NCI-H524 treated with DMSO at 0.1 percent for 48 hours (cell line): Measurements from ENCODE around the gene TSPEAR.
"Not testable (repeated sequence)": the region's sequence is repeated elsewhere in the genome, so short reads cannot be mapped to it uniquely, and the experiment has no call there.

ENCODE experiments used
- DNase-seq: peaks from one replicate; lab custom pipeline; 2025; lab: John Stamatoyannopoulos, UW

TSPEAR gene

GRCh38 chr21:44585892-44586291 lies 125.5 kb downstream of the TSPEAR start:
- DNase-seq: no peak

- DNase-seq: no peak
These were observed 127.6 kb downstream of the TSPEAR start for GRCh38 chr21:44583800-44584147.

GRCh38 chr21:44583089-44583799 lies 128.1 kb downstream of the TSPEAR start:
- no peak for DNase-seq

- DNase-seq: no peak
These were observed 129.3 kb downstream of the TSPEAR start for GRCh38 chr21:44582055-44582454.

- DNase-seq: no peak
These were observed 130.2 kb downstream of the TSPEAR start for GRCh38 chr21:44581158-44581557.

GRCh38 chr21:44580231-44580821 lies 131.0 kb downstream of the TSPEAR start, which contains the start of gene KRTAP10-5:
Gene KRTAP10-5, minus strand, starts transcription at chr21:44580604. Its CDS starts 26 bp downstream, at chr21:44580578.
- not testable (repeated sequence) for DNase-seq

GRCh38 chr21:44579833-44580144 lies 131.6 kb downstream of the TSPEAR start:
- DNase-seq: no peak

GRCh38 chr21:44579056-44579832 lies 132.1 kb downstream of the TSPEAR start:
- DNase-seq: no peak

- no peak for DNase-seq
These were observed 132.9 kb downstream of the TSPEAR start for GRCh38 chr21:44578371-44579055.

- no peak for DNase-seq
These were observed 135.3 kb downstream of the TSPEAR start for GRCh38 chr21:44576025-44576420.

- no peak for DNase-seq
These were observed 135.9 kb downstream of the TSPEAR start for GRCh38 chr21:44575307-44576024.

- DNase-seq: no peak
These were observed 136.7 kb downstream of the TSPEAR start for GRCh38 chr21:44574457-44575306.

GRCh38 chr21:44573630-44574456 lies 137.5 kb downstream of the TSPEAR start, which contains the start of gene KRTAP10-4:
Gene KRTAP10-4, plus strand, starts transcription at chr21:44573729. Its CDS starts 30 bp downstream, at chr21:44573759.
- not testable (repeated sequence) for DNase-seq

- no peak for DNase-seq
These were observed 138.3 kb downstream of the TSPEAR start for GRCh38 chr21:44572959-44573583.

- DNase-seq: no peak
These were observed 139.3 kb downstream of the TSPEAR start for GRCh38 chr21:44571844-44572782.

- no peak for DNase-seq
These were observed 140.1 kb downstream of the TSPEAR start for GRCh38 chr21:44571296-44571695.

- DNase-seq: no peak
These were observed 141.4 kb downstream of the TSPEAR start for GRCh38 chr21:44569861-44570517.
